Stomach smooth muscle (tissue), 2 donors: ENCODE results near the gene PPP2R2C.

ENCODE experiments used
- H3K27ac ChIP-seq: one replicate; pipeline ENCODE4 v1.7.0; 2013; ENCODE audit warnings: mild to moderate bottlenecking, low read length, inconsistent platforms
- H3K27me3 ChIP-seq, 2 donors: one replicate each; pipeline ENCODE4 v1.7.0; 2013; ENCODE audit warnings: low read length in 2 of 2; ENCODE audit not compliant: insufficient read depth in 2 of 2, control insufficient read depth in 1 of 2
- H3K36me3 ChIP-seq, 2 donors: one replicate each; pipeline ENCODE4 v1.7.0; 2013; ENCODE audit warnings: low read length in 2 of 2; ENCODE audit not compliant: control insufficient read depth in 2 of 2, insufficient read depth in 2 of 2
- H3K4me1 ChIP-seq: one replicate; pipeline ENCODE4 v1.7.0; 2013; ENCODE audit warnings: low read length; ENCODE audit not compliant: control insufficient read depth, insufficient read depth
- H3K4me3 ChIP-seq, 2 donors: one replicate each; pipeline ENCODE4 v1.7.0; 2013; ENCODE audit warnings: low read length in 2 of 2
- H3K9ac ChIP-seq, 2 donors: one replicate each; pipeline ENCODE4 v1.7.0; 2013; ENCODE audit warnings: low read length in 2 of 2, mild to moderate bottlenecking in 1 of 2
- H3K9me3 ChIP-seq, 2 donors: one replicate each; pipeline ENCODE4 v1.7.0; 2013; ENCODE audit warnings: low read length in 2 of 2; ENCODE audit not compliant: control insufficient read depth in 2 of 2
- donor health status: healthy.
- donor health status: Pancreatic carcinoma.

Gene PPP2R2C

GRCh38 chr4:6401797-6402196, 70.6 kb downstream of the PPP2R2C start:
- Histone ChIP-seq H3K36me3 (no peaks in the 10 kb centered on the region), H3K9me3 (no peaks in the 10 kb centered on the region), H3K9ac (no peak overlapping the region), H3K27ac (no peak overlapping the region), H3K4me3 (no peak overlapping the region), H3K4me1 (no peaks in the 10 kb centered on the region), H3K27me3 (peaks cover 35 to 47% of the 10 kb centered on the region in 2 donors)

- H3K9me3 ChIP-seq, result no peaks in the 10 kb centered on the region
- no peak overlapping the region for H3K27ac ChIP-seq
- no peaks in the 10 kb centered on the region for H3K4me1 ChIP-seq
- H3K27me3 ChIP-seq, result peaks cover 11 to 17% of the 10 kb centered on the region in 2 donors
- H3K9ac ChIP-seq, result no peak overlapping the region
- no peaks in the 10 kb centered on the region for H3K36me3 ChIP-seq
- H3K4me3 ChIP-seq, result no peak overlapping the region
These were observed 75.6 kb downstream of the PPP2R2C start for GRCh38 chr4:6396696-6397236.

GRCh38 chr4:6395466-6396228, 76.8 kb downstream of the PPP2R2C start:
- H3K9me3 ChIP-seq, result no peaks in the 10 kb centered on the region
- H3K36me3 ChIP-seq, result no peaks in the 10 kb centered on the region
- H3K27me3 ChIP-seq, result peaks cover 8 to 9% of the 10 kb centered on the region in 2 donors
- no peak overlapping the region for H3K9ac ChIP-seq
- no peaks in the 10 kb centered on the region for H3K4me1 ChIP-seq
- no peak overlapping the region for H3K4me3 ChIP-seq
- H3K27ac ChIP-seq, result no peak overlapping the region

- Histone ChIP-seq H3K9me3 (no peaks in the 10 kb centered on the region), H3K9ac (no peak overlapping the region), H3K36me3 (no peaks in the 10 kb centered on the region), H3K4me3 (no peak overlapping the region), H3K4me1 (peaks cover 6% of the 10 kb centered on the region), H3K27ac (no peak overlapping the region), H3K27me3 (peaks cover 8 to 14% of the 10 kb centered on the region in 2 donors)
These were observed 77.7 kb downstream of the PPP2R2C start for GRCh38 chr4:6394671-6395081.

- Histone ChIP-seq H3K4me1 (peaks cover 6% of the 10 kb centered on the region), H3K36me3 (no peaks in the 10 kb centered on the region), H3K4me3 (no peak overlapping the region), H3K9ac (no peak overlapping the region), H3K27me3 (peaks cover 8 to 17% of the 10 kb centered on the region in 2 donors), H3K27ac (no peak overlapping the region), H3K9me3 (no peaks in the 10 kb centered on the region)
These were observed 78.6 kb downstream of the PPP2R2C start for GRCh38 chr4:6393544-6394475.

- no peak overlapping the region for H3K4me3 ChIP-seq
- no peaks in the 10 kb centered on the region for H3K36me3 ChIP-seq
- H3K9me3 ChIP-seq, result no peaks in the 10 kb centered on the region
- H3K4me1 ChIP-seq, result peaks cover 6% of the 10 kb centered on the region
- H3K9ac ChIP-seq, result no peak overlapping the region
- peaks cover 12 to 17% of the 10 kb centered on the region in 2 donors for H3K27me3 ChIP-seq
- no peak overlapping the region for H3K27ac ChIP-seq
These were observed 79.3 kb downstream of the PPP2R2C start for GRCh38 chr4:6393066-6393465.

GRCh38 chr4:6392407-6392806, 80.0 kb downstream of the PPP2R2C start:
- Histone ChIP-seq H3K4me3 (no peak overlapping the region), H3K27ac (no peak overlapping the region), H3K36me3 (no peaks in the 10 kb centered on the region), H3K4me1 (peaks cover 6% of the 10 kb centered on the region), H3K9me3 (no peaks in the 10 kb centered on the region), H3K27me3 (peaks cover 13% of the 10 kb centered on the region in 2 donors), H3K9ac (no peak overlapping the region)

GRCh38 chr4:6391852-6392188, 80.6 kb downstream of the PPP2R2C start:
- H3K4me3 ChIP-seq, result no peak overlapping the region
- H3K36me3 ChIP-seq, result no peaks in the 10 kb centered on the region
- peaks cover 6% of the 10 kb centered on the region for H3K4me1 ChIP-seq
- no peak overlapping the region for H3K27ac ChIP-seq
- no peak overlapping the region for H3K9ac ChIP-seq
- H3K27me3 ChIP-seq, result peaks cover 12 to 13% of the 10 kb centered on the region in 2 donors
- no peaks in the 10 kb centered on the region for H3K9me3 ChIP-seq

- Histone ChIP-seq H3K27ac (no peak overlapping the region), H3K9me3 (no peaks in the 10 kb centered on the region), H3K27me3 (peaks cover 12 to 13% of the 10 kb centered on the region in 2 donors), H3K36me3 (no peaks in the 10 kb centered on the region), H3K9ac (no peak overlapping the region), H3K4me1 (peaks cover 6% of the 10 kb centered on the region), H3K4me3 (no peak overlapping the region)
These were observed 81.1 kb downstream of the PPP2R2C start for GRCh38 chr4:6391186-6391851.

- no peak overlapping the region for H3K9ac ChIP-seq
- no peak overlapping the region for H3K4me3 ChIP-seq
- H3K27me3 ChIP-seq, result peaks cover 9 to 12% of the 10 kb centered on the region in 2 donors
- H3K9me3 ChIP-seq, result no peaks in the 10 kb centered on the region
- peaks cover 9% of the 10 kb centered on the region for H3K4me1 ChIP-seq
- H3K36me3 ChIP-seq, result no peaks in the 10 kb centered on the region
- no peak overlapping the region for H3K27ac ChIP-seq
These were observed 82.1 kb downstream of the PPP2R2C start for GRCh38 chr4:6390356-6390755.
